Subcutaneous abdominal adipose tissue (tissue), 5 donors: ENCODE results near the gene KCNH1.

Experiments
- H3K27ac ChIP-seq: one replicate; pipeline ENCODE4 v1.7.0; 2013; ENCODE audit warnings: low read depth, mild to moderate bottlenecking, inconsistent platforms, low read length, moderate library complexity
- H3K27me3 ChIP-seq, 5 donors: one replicate each; pipeline ENCODE4 v1.7.0; 2013; ENCODE audit warnings: low read length in 5 of 5, inconsistent platforms in 1 of 5; ENCODE audit not compliant: control insufficient read depth in 5 of 5, insufficient read depth in 4 of 5
- H3K36me3 ChIP-seq, 5 donors: one replicate each; pipeline ENCODE4 v1.7.0; 2013; ENCODE audit warnings: low read length in 5 of 5; ENCODE audit not compliant: control insufficient read depth in 5 of 5, insufficient read depth in 5 of 5
- H3K4me1 ChIP-seq, 5 donors: one replicate each; pipeline ENCODE4 v1.7.0; 2013; ENCODE audit warnings: low read length in 5 of 5, mild to moderate bottlenecking in 3 of 5, moderate library complexity in 1 of 5; ENCODE audit not compliant: control insufficient read depth in 5 of 5, insufficient read depth in 5 of 5
- H3K4me3 ChIP-seq, 5 donors: one replicate each; pipeline ENCODE4 v1.7.0; 2013; ENCODE audit warnings: low read length in 5 of 5, low read depth in 1 of 5
- H3K9ac ChIP-seq, 5 donors: one replicate each; pipeline ENCODE4 v1.7.0; 2013; ENCODE audit warnings: low read length in 5 of 5, mild to moderate bottlenecking in 4 of 5, moderate library complexity in 3 of 5
- H3K9me3 ChIP-seq, 5 donors: one replicate each; pipeline ENCODE4 v1.7.0; 2013; ENCODE audit warnings: low read length in 5 of 5; ENCODE audit not compliant: control insufficient read depth in 5 of 5
- donor health status: healthy.
- donor health status: healthy.
- donor health status: healthy.
- donor health status: healthy.
- donor health status: healthy.

KCNH1 gene, protein sequence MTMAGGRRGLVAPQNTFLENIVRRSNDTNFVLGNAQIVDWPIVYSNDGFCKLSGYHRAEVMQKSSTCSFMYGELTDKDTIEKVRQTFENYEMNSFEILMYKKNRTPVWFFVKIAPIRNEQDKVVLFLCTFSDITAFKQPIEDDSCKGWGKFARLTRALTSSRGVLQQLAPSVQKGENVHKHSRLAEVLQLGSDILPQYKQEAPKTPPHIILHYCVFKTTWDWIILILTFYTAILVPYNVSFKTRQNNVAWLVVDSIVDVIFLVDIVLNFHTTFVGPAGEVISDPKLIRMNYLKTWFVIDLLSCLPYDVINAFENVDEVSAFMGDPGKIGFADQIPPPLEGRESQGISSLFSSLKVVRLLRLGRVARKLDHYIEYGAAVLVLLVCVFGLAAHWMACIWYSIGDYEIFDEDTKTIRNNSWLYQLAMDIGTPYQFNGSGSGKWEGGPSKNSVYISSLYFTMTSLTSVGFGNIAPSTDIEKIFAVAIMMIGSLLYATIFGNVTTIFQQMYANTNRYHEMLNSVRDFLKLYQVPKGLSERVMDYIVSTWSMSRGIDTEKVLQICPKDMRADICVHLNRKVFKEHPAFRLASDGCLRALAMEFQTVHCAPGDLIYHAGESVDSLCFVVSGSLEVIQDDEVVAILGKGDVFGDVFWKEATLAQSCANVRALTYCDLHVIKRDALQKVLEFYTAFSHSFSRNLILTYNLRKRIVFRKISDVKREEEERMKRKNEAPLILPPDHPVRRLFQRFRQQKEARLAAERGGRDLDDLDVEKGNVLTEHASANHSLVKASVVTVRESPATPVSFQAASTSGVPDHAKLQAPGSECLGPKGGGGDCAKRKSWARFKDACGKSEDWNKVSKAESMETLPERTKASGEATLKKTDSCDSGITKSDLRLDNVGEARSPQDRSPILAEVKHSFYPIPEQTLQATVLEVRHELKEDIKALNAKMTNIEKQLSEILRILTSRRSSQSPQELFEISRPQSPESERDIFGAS

DNA sequence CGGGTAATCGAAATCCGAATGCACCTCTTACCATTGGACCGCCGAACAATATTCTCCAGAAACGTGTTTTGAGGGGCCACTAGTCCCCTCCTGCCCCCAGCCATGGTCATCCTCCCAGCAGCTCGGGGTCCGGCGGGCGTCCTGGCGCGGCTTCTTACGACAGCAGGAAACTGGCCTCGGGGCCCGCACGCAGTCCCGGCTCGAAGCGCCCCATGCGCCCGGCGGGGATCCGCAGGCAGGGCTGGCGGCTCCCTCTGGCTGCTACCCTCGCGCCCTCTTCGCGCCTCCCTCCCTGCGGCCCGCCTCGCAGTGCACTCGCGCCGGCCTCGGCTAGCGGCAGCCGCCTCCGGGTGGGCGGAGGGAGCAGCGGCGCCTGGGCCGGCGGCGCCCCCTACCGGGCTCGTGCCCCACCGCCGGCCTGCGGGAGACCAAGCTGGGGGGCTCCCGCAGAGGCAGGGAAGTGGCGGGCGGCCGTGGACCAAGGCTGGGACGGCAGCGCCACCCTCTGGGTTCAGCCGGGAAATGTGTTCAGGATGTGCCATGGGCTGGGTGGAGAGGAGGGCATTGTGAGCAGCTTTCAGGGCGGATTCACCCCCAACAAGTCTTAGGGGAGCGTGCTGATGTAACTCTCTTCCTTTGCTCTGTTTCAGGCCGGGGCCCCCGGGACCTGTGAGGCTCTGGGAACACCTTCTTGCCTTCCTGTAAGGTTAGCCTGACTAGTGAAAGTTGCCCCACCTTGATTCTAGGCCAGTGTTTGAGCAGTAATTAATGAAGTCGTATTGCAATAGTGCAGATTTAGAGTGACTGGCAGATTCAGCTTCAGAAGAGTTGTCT is at the start of gene KCNH1:
Gene KCNH1 (minus strand): TSS at position 313 of the 834 bp plus-strand sequence. CDS start 203 bp downstream, at position 110.
- H3K27ac ChIP-seq: no peak within 1 kb of the TSS
- peak within 1 kb of the TSS in 2 of 5 donors; percentile 21 to 38 for H3K9ac ChIP-seq
- H3K4me1 ChIP-seq: peaks cover 0 to 27% (median 16%) of the 10 kb centered on the region in 5 donors
- peak within 1 kb of the TSS in 4 of 5 donors; percentile 53 to 65 (median 62) for H3K4me3 ChIP-seq
- no peaks in the 10 kb centered on the region for H3K9me3 ChIP-seq
- H3K36me3 ChIP-seq: no peaks in the 10 kb centered on the region
- peaks cover 4 to 22% (median 14%) of the 10 kb centered on the region in 5 donors for H3K27me3 ChIP-seq

DNA sequence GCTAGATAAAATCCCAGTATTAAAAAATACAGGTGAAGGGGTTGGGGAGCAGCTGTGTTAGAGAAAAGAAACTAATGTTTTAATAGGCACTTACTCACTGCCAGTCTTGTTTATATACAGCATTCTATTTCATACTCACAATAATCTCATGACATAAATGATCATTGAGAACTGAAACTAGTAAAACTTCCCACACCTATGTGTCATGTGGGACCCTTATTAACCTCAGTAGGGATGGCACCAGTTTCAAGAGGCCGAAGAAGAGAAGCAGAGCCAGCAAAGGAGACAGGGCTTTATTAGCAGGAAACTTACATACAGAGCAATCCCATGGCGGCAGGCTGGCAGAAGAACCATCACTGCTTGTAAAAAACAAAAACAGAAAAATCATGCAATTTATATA is 48.8 kb upstream of the KCNH1 start:
- no peaks in the 10 kb centered on the region for H3K27me3 ChIP-seq
- no peaks in the 10 kb centered on the region for H3K4me1 ChIP-seq
- no peaks in the 10 kb centered on the region for H3K9me3 ChIP-seq
- H3K36me3 ChIP-seq: no peaks in the 10 kb centered on the region
- no peak overlapping the region for H3K9ac ChIP-seq
- no peak overlapping the region for H3K27ac ChIP-seq
- H3K4me3 ChIP-seq: no peak overlapping the region

DNA sequence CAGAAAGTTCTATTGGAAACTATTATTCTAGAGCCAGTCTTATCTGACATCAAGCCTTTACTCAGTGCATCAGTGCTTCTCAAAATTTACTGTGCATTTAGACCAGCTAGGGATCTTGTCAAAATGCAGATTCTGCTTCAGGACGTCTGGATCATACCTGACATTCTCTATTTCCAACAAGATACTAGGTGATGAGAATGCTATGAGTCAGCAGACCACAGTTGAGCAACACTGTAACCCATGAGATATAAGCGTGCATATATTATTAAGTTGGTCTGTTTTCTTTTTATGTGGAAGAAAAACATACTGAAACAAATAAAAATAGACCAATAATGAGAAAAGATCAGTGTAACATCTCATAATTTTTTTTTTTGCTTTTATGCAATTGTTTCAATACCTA is 40.4 kb upstream of the KCNH1 start:
- Histone ChIP-seq H3K9me3 (peaks cover 0 to 19% (median 13%) of the 10 kb centered on the region in 5 donors), H3K4me1 (no peaks in the 10 kb centered on the region), H3K4me3 (no peak overlapping the region), H3K36me3 (no peaks in the 10 kb centered on the region), H3K27me3 (peaks cover 0 to 2% (median 0%) of the 10 kb centered on the region in 5 donors), H3K27ac (no peak overlapping the region), H3K9ac (no peak overlapping the region)

DNA sequence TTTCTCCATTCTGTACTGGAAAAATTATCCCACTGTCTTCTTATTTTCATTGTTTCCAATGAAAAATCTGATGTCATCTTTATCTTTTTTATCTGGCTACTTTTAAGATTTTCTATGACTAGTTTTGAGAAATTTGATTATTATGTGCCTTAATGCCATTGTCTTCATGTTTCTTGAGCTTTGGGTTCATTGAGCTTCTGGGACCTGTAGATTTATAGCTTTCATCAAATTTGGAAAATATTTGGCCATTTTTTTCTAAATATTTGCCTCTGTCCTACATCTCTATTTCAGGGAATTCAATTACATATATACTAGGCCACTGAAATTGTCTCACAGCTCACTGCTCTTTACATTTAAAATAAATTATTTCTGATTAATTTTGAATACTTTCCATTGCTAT is 38.7 kb upstream of the KCNH1 start:
- Histone ChIP-seq H3K4me1 (no peaks in the 10 kb centered on the region), H3K9me3 (peaks cover 5 to 29% (median 23%) of the 10 kb centered on the region in 5 donors), H3K27me3 (peaks cover 0 to 2% (median 0%) of the 10 kb centered on the region in 5 donors), H3K9ac (no peak overlapping the region), H3K36me3 (no peaks in the 10 kb centered on the region), H3K4me3 (no peak overlapping the region), H3K27ac (no peak overlapping the region)

DNA sequence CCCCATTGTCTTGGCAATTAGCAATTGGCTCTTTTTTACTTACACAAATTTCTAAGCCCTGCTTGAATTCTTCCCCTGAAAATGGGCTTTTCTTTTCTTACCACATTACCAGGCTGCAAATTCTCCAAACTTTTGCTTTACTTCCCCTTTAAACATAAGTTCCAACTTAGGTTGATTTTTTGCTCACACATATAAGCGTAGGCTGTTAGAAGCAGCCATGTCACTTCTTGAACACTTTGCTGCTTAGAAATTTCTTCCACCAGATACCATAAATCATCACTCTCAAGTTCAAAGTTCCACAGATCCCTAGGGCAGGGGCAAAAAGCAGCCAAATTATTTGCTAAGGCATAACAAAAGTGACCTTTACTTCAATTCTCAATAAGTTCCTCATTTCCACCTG is 35.4 kb upstream of the KCNH1 start:
- Histone ChIP-seq H3K36me3 (no peaks in the 10 kb centered on the region), H3K27me3 (no peaks in the 10 kb centered on the region), H3K4me1 (no peaks in the 10 kb centered on the region), H3K9me3 (peaks cover 5 to 29% (median 23%) of the 10 kb centered on the region in 5 donors), H3K4me3 (peak overlapping the region in 1 of 5 donors; percentile 19), H3K27ac (no peak overlapping the region), H3K9ac (no peak overlapping the region)

DNA sequence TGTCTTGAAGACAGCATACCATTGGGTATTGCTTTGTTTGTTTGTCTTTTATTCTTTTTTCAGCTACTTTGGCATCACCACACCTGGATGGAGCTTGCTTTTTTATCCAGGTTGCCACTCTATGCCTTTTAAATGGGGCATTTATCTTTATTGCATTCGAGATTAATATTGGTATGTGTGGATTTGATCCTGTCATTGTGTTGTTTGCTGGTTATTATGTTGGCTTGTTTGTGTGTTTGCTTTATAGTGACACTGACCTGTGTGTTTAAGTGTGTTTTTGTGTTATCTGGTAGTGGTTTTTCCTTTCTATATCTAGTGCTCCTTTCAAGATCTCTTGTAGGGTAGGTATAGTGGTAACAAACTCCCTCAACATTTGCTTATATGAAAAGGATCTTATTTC is 24.9 kb upstream of the KCNH1 start:
- Histone ChIP-seq H3K9me3 (peaks cover 0 to 17% (median 3%) of the 10 kb centered on the region in 5 donors), H3K36me3 (no peaks in the 10 kb centered on the region), H3K27ac (no peak overlapping the region), H3K9ac (no peak overlapping the region), H3K4me3 (no peak overlapping the region), H3K27me3 (peaks cover 0 to 10% (median 0%) of the 10 kb centered on the region in 5 donors), H3K4me1 (no peaks in the 10 kb centered on the region)

DNA sequence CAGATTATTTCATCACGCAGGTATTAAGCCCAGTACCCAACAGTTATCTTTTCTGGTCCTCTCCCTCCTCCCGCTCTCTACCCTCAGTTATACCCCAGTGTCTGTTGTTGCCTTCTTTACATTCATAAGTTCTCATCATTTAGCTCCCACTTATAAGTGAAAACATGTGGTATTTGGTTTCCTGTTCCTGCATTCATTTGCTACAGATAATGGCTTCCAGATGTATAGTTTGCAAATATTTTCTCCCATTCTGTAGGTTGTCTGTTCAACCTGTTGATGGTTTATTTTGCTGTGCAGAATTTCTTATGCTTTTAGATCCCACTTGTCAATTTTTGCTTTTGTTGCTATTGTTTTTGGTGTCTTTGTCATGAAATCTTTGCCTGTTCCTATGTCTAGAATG is 21.1 kb upstream of the KCNH1 start:
- Histone ChIP-seq H3K9ac (no peak overlapping the region), H3K27me3 (no peaks in the 10 kb centered on the region), H3K4me1 (no peaks in the 10 kb centered on the region), H3K27ac (no peak overlapping the region), H3K4me3 (no peak overlapping the region), H3K36me3 (no peaks in the 10 kb centered on the region), H3K9me3 (peaks cover 0 to 17% (median 3%) of the 10 kb centered on the region in 5 donors)

DNA sequence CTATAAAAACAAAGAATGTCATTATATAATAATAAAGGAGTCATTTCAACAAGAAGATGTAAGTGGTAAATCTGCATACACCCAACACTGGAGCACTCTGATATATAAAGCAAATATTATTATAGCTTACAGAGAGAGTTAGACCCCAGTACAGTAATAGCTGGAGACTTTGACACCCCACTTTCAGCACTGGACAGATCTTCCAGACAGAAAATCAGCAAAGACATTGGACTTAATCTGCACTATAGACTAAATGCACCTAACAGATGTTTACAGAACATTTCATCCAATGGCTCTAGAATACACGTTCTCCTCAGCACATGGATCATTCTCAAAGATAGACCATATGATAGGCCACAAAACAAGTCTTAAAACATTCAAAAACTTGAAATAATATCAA is 20.0 kb upstream of the KCNH1 start:
- no peak overlapping the region for H3K27ac ChIP-seq
- H3K4me1 ChIP-seq: no peaks in the 10 kb centered on the region
- H3K27me3 ChIP-seq: no peaks in the 10 kb centered on the region
- H3K36me3 ChIP-seq: no peaks in the 10 kb centered on the region
- H3K9me3 ChIP-seq: peaks cover 0 to 16% (median 3%) of the 10 kb centered on the region in 5 donors
- H3K9ac ChIP-seq: no peak overlapping the region
- no peak overlapping the region for H3K4me3 ChIP-seq

DNA sequence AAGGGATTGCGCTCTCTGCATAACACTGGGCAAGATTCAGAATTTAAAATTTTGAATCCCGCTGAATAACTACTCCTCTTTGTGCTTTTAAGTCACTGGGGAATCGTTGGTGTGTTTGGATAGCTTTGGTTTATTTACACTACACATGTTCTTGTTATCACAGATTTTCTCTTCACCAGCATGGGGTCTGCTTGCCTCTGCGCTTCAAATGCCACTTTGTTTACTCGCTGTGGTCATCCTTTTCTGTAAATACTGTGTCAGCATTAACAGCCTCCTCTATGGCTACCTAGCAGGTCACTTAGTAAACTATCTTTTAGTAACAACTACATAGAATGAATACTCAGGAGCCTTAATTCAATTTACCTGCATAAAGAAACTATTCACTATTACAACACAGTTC is 14.4 kb upstream of the KCNH1 start:
- no peak overlapping the region for H3K9ac ChIP-seq
- peaks cover 0 to 4% (median 0%) of the 10 kb centered on the region in 5 donors for H3K27me3 ChIP-seq
- H3K36me3 ChIP-seq: no peaks in the 10 kb centered on the region
- H3K9me3 ChIP-seq: no peaks in the 10 kb centered on the region
- no peak overlapping the region for H3K27ac ChIP-seq
- no peak overlapping the region for H3K4me3 ChIP-seq
- no peaks in the 10 kb centered on the region for H3K4me1 ChIP-seq
